ENCODE measurements around the gene BBS9.
"Not testable (repeated sequence)": the region's sequence is repeated elsewhere in the genome, so short reads cannot be mapped to it uniquely, and the experiment has no call there.

Gene BBS9

GRCh38 chr7:33091641-33092191, 37.6 kb upstream of the BBS9 start:
- DNase-seq (ENCODE audit: low spot score), result no peak
- in situ Hi-C loops (cut with MboI; ENCODE audit: low pct_unique_long_range_greater_than_20kb, low sequenced_read_pairs, unreplicated experiment), result no loop called here
- peak; percentile 24 for TF ChIP-seq CTCF (IDR thresholded peaks at IDR 0.05; ENCODE audit: extremely low read depth, insufficient read depth, missing control alignments)

- in situ Hi-C loops (cut with MboI; ENCODE audit: low pct_unique_long_range_greater_than_20kb, low sequenced_read_pairs, unreplicated experiment), result no loop called here
- no peak for DNase-seq (ENCODE audit: low spot score)
- TF ChIP-seq CTCF (IDR thresholded peaks at IDR 0.05; ENCODE audit: extremely low read depth, insufficient read depth, missing control alignments), result no peak
Measured at GRCh38 chr7:33093266-33093665, 36.1 kb upstream of the BBS9 start.

GRCh38 chr7:33094745-33095275, 34.6 kb upstream of the BBS9 start:
- in situ Hi-C loops (cut with MboI; ENCODE audit: low pct_unique_long_range_greater_than_20kb, low sequenced_read_pairs, unreplicated experiment); DNase-seq (ENCODE audit: low spot score): not testable (repeated sequence)

- no peak for TF ChIP-seq CTCF (IDR thresholded peaks at IDR 0.05; ENCODE audit: extremely low read depth, insufficient read depth, missing control alignments)
- DNase-seq (ENCODE audit: low spot score), result no peak
- in situ Hi-C loops (cut with MboI; ENCODE audit: low pct_unique_long_range_greater_than_20kb, low sequenced_read_pairs, unreplicated experiment), result no loop called here
Measured at GRCh38 chr7:33099154-33099940, 30.0 kb upstream of the BBS9 start.

GRCh38 chr7:33100770-33101169, 28.6 kb upstream of the BBS9 start:
- in situ Hi-C loops (cut with MboI; ENCODE audit: low pct_unique_long_range_greater_than_20kb, low sequenced_read_pairs, unreplicated experiment), result no loop called here
- no peak for DNase-seq (ENCODE audit: low spot score)
- no peak for TF ChIP-seq CTCF (IDR thresholded peaks at IDR 0.05; ENCODE audit: extremely low read depth, insufficient read depth, missing control alignments)

- DNase-seq (ENCODE audit: low spot score), result no peak
- in situ Hi-C loops (cut with MboI; ENCODE audit: low pct_unique_long_range_greater_than_20kb, low sequenced_read_pairs, unreplicated experiment), result no loop called here
- no peak for TF ChIP-seq CTCF (IDR thresholded peaks at IDR 0.05; ENCODE audit: extremely low read depth, insufficient read depth, missing control alignments)
Measured at GRCh38 chr7:33101906-33102305, 27.5 kb upstream of the BBS9 start.
